NCI-H2196 (cell line): ENCODE results near the gene NEK1.
"Not testable (repeated sequence)": the region's sequence is repeated elsewhere in the genome, so short reads cannot be mapped to it uniquely, and the experiment has no call there.

Source experiments
- DNase-seq: peaks from one replicate; lab custom pipeline; 2025; ENCODE audit not compliant: unreplicated experiment; lab: John Stamatoyannopoulos, UW

The NEK1 gene

DNA sequence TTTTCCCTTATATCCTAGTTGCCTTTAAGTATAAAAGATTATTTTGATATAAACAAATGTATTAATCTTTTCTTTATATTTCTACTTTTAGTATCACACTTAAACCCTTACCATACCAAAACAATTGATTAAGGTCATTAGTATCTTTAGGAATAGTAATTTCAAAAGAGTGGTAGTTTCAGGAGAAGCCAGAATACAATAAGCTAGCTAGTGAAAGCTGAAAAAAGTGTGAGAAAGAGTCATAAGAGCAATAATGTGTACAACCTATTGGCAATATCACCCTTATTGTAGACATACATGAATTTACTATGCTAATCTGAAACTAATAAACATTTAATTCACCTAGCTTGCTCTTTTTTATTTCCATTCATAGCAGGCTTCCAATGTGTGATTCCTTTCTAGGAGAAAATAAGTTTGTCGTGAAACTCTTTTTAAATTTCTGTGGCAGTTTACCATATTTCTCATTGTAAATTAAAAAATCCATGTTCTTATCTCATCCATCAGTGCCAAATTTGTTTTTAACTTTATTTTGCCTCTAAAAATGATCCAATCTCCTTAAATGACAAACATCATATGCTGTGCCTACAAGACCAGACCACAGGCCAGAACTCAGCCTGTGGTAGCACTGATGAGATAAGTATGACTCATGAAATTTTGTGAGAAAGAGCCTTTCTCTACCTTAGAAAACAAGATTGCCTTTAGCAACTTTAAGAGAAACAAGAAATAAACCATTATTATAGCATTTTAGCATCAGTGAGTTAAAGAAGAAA is 8.1 kb downstream of the NEK1 start:
- no peak for DNase-seq

DNA sequence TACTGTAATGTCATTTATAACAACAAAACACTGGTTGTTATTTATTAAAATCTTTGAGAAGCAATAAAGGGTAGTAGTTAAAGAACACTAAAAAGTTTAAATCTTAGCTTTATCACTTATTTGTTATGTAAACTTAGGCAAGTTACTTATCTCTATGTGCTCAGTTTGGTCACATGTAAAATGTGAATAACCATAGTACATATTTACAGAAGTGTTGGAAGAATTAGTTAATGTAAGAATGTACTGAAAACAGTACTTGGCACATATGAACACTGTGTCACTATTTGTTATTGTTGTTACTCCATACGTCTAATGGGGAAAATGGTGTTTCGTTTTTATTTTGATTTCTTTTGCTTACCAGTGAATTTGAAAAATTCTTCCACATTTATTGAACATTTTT is 9.1 kb downstream of the NEK1 start:
- DNase-seq: no peak

DNA sequence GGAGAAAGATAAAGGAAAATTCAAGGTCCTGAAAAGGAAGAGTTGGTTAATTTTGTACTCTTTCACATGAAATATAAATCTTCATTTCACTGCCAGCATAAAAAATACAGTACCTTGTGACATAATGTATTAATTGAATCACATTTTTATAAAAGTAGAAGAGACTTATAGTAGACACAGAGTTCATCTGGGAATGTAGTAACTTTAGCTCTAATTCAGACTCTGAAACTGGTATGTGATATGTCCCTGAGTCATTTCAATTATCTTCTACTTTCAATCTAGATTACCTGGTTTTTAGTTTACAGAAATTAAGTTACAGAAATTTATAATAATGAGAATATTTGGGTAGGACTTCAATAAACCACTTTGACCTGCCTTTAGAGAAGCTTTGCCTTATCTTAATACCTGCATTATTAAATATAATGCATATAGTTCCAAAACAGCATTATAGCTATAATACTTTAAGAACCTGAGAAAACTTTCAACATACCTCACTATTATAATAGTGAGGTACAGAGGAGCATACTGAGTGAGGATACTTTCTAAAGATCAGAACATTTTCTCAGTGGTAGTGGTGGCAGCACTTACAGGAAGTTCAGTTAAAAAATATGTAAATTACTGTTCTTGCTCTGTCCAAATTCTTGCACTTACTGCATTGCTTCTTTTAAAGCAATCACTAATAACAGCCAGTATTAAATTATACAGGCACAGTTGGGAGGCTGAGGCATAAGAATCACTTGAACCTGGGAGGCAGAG is 11.2 kb downstream of the NEK1 start:
- no peak for DNase-seq

DNA sequence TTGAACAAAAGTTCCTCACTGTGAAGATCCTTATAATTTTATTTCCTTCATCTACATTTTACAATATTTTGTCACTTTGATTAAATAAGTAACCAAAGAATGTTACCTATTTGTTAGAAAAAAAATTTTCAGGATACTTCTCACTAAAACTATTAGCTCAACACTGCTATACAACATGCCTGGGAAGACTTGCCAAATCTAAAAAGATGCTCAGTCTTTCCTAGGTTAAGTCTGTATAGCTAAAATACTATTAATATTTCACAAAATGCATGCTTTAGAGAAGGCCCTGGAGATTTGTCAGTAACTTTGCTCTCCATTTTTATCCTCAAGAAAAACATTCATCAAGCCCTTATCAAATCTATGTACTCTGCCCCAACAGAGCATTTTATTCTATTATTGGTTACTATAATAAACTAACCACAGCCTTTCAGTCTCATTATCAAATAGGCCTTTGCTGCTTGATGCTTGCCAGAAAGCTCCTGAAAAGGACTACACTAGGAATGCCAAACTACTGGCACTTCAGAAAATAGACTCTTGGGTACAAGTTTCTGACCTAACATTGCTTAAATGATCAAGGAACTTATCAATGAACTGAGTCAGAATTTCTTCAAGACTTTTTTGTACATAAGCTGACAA is 17.7 kb downstream of the NEK1 start:
- DNase-seq: no peak

DNA sequence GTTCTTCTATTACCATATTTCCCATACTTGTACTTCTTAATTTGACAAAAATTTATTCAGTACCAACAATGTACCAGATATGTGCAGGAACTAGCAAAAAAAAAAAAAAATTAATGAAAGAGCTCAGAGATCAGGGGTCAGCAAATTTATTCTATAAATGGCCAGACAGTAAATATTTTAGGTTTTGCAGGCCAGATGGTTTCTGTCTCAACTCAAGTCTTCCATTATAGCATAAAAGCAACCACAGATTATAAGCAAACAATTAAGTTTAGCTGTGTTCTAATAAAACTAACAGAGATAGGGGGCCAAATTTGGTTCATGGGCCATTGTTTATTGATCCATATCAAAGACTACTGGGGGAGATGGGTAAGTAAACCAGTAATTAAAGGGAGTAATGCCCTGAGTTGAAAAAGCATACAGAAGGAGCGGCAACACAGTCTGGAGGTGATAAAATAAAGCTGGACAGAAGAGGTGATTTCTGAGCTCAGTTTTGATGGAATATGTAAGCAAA is 19.3 kb downstream of the NEK1 start:
- DNase-seq: no peak

DNA sequence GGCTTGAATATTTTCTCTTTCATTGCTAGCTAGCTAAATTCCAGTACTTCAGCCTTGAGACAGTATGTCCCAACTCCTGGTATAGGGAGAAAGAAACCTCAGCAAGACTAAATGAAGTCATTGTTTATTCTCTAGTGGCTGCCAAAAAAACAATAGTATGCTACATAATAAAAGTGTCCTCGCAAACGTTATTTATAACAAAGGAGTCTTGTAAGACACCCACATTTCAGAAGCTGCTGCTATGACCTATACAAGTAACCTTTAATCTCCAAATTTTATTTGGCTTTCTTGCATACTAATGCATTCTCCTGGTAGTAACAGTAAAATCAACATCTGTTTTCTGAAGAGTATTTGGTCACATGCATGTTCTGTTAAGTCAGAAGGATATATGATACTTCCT is 28.8 kb downstream of the NEK1 start:
- no peak for DNase-seq

DNA sequence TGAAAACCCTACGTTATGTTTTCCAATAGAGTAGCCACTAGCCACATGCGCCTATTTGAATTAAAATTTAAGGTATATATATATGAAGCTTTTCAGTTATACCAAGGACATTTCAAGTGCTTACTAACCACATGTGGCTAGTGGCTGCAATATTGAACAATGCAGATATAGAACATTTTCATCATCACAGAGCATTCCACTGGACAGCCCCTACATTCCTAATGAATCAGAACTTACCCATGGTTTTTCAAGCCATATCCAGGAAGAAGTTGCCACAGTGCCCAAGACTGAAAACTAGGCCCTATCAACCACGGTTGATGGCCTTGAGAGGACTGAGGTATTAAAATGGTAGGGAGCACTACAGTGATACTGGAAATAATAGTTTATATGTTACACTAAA is 29.7 kb downstream of the NEK1 start:
- DNase-seq: no peak

DNA sequence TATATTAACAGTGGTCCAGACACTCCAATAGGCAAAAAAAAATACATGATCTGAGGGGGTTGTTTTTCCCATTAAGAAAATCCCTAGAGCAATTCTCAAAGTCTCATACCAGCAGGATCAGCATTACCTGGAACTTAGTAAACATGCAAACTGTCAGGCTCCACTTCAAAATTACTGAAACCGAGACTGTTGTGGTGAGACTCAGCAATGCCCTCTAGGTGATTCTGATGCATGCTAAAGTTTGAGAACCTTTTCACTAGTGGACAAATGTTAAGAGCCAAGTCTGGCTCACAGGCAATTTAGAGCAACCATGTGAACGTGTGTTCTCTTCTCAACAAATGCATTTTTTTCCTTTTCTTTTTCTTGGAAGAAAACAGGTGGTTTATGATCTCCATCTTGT is 30.2 kb downstream of the NEK1 start:
- no peak for DNase-seq

DNA sequence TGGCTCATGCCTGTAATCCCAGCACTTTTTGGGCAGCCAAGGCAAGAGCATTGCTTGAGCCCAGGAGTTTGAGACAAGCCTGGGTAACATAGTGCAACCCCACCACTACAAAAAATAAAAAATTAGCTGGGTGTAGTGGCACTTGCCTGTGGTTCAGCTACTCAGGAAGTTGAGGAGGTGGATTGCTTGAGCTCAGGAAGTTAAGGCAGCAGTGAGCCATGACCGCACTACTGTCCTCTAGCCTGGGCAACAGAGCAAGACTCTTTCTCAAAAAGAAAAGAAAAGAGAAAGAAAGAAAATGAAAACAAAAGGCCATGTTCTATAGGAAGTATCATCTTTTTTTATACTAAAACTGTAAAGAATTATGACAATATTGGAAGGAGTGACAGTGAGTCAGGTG is 38.5 kb downstream of the NEK1 start:
- DNase-seq: no peak

DNA sequence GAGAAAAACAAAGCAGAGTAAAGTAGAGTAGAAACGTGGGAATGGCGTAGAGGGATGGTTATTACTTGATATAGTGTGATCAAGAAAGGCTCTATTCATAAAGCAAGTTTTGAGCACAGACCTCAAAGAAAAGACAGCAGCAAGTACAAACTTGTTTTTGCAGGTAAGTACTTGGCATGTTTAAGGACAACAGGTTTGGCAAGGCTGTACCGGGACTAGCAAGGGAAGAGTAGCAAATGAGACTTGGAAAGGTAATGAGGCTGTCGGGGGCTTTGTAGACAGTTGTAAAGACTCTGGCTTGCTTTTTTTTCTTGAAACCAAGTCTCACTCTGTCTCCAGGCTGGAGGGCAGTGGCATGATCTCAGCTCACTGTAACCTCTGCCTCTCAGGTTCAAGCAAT is 40.9 kb downstream of the NEK1 start:
- DNase-seq: no peak

DNA sequence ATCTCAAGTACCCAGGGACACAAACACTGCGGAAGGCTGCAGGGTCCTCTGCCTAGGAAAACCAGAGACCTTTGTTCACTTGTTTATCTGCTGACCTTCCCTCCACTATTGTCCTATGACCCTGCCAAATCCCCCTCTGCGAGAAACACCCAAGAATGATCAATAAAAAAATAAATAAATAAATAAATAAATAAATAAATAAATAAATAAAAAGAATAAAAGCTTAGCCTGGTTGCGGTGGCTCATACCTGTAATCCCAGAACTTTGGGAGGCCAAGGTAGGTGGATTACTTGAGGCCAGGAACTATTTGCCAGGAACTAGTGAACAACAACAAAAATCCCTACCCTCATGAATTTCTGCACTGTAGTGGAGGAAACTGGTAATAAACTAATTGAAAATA is 41.4 kb downstream of the NEK1 start:
- not testable (repeated sequence) for DNase-seq

DNA sequence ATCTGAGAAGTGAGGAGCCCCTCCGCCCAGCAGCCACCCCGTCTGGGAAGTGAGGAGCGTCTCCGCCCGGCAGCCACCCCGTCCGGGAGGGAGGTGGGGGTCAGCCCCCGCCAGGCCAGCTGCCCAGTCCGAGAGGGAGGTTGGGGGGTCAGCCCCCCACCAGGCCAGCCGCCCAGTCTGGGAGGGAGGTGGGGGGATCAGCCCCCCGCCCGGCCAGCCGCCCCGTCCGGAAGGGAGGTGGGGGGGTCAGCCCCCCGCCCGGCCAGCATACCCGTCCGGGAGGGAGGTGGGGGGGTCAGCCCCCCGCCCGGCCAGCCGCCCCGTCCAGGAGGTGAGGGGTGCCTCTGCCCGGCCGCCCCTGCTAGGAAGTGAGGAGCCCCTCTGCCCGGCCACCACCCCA is 42.1 kb downstream of the NEK1 start:
- DNase-seq: not testable (repeated sequence)

DNA sequence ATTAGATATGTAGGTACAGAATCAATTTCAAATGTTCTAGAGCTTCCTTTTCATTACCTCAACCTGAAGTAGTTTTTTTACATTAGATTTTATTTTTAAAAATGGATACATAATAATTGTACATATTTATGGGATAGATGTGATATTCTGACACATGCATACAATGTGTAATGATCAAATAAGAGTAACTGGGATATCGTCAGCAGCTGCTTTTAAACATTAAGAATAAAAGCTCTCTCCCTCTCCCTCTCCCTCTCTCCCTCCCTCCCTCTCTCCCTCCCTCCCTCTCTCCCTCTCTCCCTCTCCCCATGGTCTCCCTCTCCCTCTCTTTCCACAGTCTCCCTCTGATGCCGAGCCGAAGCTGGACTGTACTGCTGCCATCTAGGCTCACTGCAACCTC is 43.2 kb downstream of the NEK1 start:
- not testable (repeated sequence) for DNase-seq

DNA sequence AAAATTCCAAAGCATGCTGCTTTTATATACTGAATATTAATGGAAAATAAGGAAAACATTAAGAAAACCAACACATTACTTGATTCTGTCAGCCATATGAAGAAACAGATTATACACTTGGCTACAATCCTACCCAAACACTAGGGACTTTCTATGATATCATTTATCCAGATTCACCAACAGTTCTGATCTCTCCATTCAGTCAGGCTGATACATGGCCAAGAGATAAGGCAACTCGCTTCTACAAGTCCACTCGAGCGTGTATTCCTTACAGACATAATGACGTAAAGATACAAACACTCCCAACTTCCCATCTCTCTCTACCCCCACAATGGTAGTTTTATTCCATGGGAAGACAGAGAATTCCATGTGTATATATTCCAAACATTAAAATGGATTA is 44.5 kb downstream of the NEK1 start:
- no peak for DNase-seq

DNA sequence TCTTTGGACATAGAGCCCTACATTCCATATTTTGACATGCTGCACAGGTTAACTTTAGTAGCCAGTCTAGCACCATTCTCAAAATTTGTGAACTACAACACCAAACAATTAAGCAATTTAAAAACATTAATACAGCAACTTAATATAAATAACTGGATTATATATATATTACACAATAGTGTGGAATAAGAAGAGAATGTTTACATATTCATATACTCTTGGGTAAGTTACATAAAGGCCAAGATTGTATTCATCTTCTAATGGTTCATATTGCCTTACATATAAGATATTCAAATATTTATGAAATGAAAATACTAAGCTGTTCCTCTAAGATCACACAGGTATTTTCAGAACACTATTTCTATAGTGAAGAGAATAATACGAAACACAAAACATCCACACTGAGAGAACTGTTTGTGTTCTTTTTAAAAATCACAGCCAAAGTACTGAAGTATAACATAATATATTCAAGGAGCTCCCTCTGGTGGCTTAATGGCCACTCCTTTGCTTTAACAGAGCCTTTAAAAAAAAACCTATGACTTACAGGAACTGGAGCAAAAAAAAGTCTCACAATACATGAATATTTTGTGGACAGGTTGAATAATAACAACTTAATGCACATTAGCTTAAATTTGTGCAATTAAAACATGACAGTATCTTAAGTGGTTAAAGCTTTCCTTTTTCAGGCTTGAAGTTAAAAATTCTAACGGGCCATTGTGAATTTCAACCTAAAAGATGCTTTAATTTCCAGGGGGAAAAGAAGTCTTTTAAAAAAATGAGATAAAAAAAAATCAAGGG is 46.2 kb downstream of the NEK1 start:
- peak; percentile 23 for DNase-seq

DNA sequence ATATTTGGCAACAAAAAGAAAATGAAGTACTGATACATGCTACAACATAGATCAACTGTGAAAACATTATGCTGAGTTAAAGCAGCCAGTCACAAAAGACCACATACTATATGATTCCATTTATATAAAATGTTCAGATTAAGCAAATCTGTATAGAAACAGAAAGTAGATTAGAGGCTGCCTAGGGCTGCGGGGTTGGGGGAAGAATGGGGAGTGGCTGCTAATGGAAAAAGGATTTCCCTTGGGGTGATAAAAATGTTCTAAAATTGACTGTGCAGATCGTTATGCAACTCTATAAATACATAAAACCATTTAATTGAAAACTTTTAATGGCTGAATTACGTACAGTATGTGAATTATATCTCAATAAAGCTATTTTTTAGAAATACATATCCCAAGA is 46.8 kb downstream of the NEK1 start:
- DNase-seq: no peak

DNA sequence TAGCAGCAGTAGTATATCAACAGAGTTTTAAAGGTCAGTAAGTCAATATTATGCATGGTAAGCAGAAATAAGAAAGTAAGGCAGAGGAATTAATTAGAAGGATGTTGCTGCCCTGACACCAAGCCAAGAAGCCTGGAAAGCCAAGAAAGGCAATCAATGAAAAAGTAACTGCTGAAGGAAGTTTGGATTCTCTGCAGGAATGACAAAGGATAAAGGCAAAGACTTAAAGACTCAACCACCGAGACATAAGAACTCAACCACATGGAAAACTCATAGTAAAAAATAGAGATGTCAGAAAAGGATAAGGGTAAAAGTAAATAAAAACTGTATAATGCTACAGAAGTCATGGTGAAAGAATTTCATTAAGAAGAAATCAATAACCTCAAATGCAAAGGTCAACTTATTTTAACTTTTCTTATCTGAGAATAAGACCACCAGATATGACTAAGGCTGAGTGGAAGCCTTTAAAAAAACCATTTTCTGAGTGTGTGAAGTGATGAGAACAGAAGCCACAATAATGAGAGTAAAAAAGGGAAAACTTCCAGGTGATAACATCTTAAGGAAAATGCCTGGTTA is 55.2 kb downstream of the NEK1 start:
- DNase-seq: no peak

DNA sequence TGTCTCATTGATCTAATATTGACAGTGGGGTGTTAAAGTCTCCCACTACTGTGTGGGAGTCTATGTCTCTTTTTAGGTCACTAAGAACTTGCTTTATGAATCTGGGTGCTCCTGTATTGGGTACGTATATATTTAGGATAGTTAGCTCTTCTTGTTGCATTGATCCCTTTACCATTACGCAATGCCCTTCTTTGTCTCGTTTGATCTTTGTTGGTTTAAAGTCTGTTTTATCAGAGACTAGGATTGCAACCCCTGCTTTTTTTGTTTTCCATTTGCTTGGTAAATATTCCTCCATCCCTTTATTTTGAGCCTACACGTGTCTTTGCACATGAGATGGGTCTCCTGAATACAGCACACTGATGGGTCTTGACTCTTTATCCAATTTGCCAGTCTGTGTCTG is 65.8 kb downstream of the NEK1 start:
- DNase-seq: not testable (repeated sequence)

DNA sequence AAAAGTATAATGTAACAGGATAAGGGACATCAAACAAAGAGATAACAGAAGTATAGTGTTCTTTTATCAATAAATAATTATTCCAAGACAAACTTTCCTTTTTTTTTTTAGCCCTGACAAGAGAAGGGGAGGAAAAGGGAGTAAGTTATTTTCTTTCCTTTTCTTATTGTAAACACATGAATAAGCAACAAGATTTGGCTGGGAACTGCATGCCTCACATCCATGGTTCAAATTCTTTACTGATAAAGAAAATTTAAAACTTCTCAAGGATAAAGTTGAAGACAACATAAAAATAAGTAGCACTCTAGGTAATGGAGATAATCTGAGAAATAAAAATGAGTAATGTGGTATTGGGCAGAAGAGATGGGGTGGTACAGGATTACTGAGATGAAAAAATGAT is 71.6 kb downstream of the NEK1 start:
- DNase-seq: no peak

DNA sequence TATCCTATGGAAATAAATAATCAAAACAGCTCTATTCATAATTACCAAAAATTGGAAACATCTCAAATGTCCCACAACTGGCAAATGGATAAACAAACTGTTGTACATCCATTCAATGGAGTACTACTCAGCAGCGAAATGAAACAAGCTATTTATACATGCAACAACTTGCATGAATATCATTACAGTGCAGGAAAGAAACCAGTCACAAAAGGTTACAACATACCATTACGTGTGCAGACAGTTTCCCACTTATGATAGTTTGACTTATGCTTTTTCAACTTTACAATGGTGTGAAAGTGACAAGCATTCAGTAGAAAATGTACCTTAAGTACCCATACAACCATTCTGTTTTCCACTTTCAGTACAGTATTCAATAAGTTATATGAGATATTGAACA is 82.3 kb downstream of the NEK1 start:
- DNase-seq: no peak

DNA sequence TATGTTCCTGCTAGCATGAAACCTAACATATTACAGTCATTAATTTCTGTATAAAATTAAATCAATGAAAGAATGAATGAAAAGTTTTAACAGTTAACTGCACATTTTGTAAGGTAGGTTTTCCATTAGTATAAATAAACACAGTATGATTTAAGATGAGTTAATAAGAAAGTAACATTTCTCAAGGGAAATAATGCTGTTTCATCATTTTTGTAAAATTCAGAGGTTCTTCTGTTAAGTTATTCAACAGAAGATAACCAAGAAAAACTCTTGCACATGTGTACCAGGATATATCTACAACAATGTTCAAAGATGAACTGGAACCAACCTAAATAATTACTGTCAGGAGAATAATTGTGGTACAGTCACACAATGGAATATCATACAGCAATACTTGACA is 88.6 kb downstream of the NEK1 start:
- no peak for DNase-seq
